ENCODE measurements around the gene MICALL2.

The MICALL2 gene

GRCh38 chr7:1415389-1415990 lies 43.8 kb downstream of the MICALL2 start:
- DNase-seq (ENCODE audit: low read depth), result no peak

DNA sequence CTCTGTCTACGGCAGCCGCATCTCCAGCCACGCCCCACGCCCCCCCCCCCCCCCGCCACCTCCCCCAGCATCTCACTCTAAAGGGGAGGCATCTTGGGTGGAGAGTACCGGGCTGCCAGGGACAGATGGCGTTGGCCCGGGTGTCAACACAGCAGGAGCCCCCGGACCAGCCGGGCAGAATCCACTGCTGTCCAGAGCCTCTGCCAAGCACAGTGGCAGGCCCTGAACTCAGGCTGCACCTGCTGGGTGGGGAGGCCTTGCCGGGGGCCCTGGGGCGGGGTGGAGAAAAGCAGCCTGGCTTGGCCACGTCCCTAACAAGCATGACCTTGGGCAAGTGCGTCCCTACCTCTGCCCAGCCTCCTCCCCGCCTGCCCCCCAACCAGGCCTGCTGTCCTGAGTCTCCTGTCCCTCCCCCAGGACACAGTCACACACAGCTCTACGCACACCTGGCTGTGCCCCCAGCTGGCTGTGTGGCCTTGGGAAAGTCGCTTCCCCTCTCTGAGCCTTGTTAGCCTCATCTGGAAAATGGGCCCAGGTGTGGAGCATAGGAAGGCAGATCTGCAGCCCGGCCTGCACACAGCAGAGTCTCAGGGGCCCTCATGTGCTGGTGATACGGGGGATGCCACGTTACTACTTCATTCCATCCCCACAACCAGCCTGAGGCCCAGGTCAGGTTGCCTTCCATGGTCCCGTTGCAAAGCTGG lies 45.2 kb downstream of the MICALL2 start:
- DNase-seq (ENCODE audit: low read depth), result no peak

GRCh38 chr7:1412322-1413261 lies 46.7 kb downstream of the MICALL2 start:
- peak; percentile 90 for DNase-seq (ENCODE audit: low read depth)

DNA sequence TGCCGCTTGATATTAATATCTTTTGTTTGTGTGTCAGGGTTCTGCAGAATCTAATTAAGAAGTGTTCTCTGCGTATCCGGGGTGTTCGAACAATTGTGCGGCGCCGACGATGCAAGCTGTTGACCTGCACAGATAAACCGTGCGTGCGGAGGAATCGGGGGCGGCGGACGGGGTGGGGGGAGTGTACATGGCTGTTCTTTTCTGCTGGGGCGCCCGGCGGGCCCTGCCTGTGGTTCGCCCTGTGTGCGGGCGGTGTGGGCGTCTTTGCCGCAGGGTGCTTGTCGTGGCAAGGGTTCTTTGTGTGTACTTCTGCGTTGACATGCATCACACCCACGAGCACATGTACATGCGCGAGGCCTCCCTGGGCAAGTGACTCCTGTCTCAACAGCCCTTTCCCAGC lies 47.9 kb downstream of the MICALL2 start:
- no peak for DNase-seq (ENCODE audit: low read depth)

DNA sequence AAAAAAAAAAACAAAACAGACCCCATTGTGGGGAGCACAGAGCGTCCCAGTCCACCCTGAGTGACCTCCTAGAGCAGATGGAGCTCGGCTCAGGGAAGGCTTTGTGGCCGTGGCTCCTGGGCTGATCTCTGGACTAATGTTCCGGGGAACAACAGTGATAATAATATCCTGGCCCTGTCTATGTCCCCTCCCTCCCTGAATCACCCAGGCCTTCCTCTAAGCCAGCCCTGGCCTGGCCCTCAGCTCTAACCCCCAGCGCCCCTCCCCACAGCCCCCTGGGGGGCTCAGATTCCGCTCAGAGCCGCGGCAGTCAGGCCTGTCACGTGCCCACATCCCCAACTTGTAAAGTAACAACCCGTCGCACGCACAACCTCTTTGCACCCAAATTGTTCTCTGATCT lies 48.3 kb downstream of the MICALL2 start:
- no peak for DNase-seq (ENCODE audit: low read depth)

DNA sequence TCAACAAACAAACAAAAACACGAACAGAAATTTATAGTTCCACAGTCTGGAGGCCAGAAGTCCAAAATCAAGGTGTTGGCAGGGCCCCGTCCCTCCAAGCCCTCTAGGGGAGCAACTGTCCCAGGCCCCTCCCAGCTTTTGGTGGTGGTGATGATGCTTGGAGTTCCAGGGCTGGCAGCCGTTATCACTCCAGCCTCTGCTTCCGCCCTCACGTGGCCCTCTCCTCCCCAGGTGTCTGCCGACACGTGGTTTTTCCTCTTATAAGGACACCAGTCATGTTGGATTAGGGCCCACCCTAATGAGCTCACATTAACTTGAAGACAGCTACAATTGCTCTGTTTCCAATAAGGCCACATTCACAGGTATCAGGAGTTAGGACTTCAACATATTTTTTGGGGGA lies 49.7 kb downstream of the MICALL2 start:
- DNase-seq (ENCODE audit: low read depth), result no peak

GRCh38 chr7:1408466-1408865 lies 50.8 kb downstream of the MICALL2 start:
- DNase-seq (ENCODE audit: low read depth), result no peak

GRCh38 chr7:1407892-1408291 lies 51.4 kb downstream of the MICALL2 start:
- no peak for DNase-seq (ENCODE audit: low read depth)

DNA sequence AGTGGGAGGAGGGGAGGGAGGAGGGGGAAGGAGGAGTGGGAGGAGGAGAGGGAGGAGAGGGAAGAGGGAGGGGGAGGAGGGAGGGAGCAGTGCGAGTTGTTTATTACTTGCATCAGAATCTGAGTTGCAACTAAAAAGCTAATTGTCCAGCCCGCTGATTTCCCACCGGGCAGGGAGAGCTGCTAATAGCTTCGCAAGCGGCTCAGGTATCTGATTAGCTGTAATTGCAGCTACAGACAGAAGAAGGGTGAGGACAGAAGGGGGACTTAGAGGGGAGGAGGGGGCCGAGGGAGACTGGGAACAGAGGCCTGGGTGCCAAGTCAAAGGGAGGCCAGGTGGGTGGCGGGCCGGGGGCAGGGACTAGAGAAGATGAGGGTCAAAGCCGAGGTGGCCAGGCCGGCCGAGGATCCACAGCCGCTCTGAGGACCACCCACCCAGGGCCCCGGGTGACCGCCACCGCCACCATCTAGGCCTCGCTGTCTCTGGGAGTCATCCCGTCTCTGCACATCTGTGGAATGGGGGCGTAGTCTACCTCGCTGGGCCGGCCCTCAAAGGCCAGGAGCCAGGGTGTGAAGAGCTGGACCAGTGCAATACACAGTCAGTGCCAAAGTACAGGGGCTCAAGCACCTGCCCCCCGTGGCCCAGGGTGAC lies 54.2 kb downstream of the MICALL2 start:
- no peak for DNase-seq (ENCODE audit: low read depth)

GRCh38 chr7:1404460-1404809 lies 54.8 kb downstream of the MICALL2 start:
- DNase-seq (ENCODE audit: low read depth), result no peak

DNA sequence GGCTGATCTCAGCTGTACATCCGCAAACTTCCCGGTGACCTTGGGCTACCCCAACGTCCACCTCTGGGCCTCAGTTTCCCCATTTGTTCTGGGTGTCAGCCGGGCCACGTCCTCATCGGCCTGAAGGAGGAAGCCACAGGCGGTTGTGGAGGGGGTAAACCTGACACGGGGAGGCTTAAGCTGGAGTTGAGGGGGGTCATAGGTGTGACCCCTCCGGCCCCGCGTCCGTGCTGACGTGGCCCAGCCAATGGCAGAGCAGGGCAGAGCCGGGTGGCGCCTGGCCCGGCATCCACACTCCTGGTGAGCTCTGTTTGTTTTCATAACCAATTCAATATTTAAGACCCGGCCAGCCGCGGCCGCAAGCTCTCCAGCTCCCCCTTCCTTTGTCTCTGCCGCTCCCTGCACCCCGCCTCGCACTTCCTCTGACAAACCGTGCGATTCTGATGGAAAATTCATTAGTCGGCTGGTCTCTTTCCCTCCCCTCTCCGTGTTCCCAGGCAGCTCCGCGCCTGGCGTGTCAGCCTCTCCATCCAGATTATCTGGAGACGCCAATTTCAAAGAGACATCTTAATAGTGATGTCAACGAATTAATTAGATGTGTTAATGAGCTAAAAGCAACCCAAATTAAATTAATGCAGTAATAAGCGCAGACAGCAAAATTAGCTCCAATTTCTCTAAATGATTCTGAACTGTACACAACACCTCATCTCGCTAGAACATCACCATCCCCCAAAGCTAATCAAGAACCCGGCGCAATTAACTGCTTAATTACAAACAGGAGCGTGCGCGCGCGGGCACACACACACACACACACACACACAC lies 55.4 kb downstream of the MICALL2 start:
- DNase-seq (ENCODE audit: low read depth), result no peak

DNA sequence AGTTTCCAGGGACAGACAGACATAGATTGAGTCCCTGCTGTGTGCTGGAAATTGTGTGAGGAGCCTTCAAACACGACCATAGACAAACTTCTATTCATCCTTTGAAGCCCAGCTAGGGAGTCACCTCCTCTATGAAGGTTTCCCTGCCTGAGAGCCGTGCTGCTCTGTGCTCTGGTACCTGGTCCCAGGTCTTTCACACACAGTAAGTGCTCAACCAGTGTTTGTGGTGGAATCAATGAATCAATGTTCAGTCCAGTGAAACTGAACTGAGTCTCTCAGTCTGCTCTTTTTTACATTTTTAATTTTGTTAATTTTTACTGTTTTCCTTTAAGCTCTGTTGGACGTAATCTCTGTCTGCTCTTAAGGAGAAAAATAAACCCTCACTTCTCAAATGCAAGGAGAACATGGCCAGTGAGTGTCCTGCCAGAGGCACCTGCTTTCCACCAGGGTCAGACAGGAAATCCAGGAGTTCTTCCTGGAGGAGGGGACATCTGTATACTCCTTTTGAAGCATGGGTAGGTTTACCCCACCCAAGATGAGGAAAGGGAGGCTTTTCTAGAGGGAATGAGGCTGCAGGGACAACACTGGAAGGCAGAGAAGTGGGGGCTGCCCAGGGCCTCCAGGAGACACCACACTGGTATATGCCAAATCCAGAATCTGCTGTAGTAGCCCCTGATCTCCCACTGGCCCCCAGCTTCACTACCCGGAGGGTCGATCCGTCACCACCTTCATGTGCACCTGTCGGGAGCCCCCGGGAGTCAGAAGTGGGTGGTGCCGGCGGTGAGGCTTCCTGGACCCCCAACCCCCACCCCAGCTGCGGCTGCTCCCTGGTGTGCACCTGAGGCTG lies 56.3 kb downstream of the MICALL2 start:
- DNase-seq (ENCODE audit: low read depth), result no peak

DNA sequence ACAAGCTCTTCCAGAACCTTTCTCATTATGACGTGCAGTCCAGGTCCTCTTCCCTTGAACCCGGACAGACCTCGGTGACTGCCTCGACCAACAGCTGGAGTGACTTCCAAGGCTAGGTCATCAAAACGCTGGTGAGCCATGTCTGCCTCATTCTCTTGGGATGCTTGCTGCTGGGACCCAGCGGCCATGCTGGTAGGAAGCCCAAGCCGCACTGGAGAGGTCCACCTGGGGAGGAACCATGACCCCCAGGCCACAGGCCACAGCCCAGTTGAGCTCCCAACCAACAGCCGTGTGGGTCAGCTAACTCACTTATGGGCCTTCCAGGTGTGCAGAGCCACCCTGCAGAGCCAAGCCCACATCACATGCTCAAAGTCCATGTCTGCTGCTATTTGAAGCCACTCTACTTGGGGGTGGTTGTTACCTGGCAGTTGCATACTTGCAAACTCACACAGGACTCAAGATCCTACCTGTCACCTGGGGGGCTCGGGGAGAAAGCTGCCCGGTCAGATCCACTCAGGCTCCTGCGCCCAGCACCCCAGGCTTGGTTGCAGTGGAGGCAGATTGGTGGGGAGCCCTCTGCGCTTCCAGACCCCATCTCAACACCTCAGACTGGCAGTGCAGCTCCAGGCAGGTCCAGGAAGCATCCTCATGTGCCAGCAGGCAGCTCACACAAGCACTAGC lies 57.0 kb downstream of the MICALL2 start:
- no peak for DNase-seq (ENCODE audit: low read depth)

GRCh38 chr7:1401011-1401410 lies 58.3 kb downstream of the MICALL2 start:
- DNase-seq (ENCODE audit: low read depth), result no peak

DNA sequence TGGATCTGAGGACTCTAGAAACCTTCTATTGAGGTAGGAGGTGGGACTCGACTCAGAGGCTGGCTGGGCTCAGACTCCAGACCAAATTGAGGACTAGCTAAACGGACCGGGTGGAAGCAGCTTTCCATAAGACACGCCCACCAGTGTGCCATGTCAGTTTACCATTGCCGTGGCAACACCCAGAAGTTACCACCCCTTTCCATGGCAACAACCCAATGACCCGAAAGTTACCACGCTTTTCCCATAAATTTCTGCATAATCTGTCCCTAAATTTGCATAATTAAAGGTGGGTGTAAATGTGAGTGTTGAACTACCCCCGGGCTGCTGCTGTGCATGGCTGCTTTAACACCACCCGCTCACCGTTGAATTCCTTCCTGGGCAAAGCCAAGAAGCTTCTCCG lies 58.9 kb downstream of the MICALL2 start:
- no peak for DNase-seq (ENCODE audit: low read depth)

DNA sequence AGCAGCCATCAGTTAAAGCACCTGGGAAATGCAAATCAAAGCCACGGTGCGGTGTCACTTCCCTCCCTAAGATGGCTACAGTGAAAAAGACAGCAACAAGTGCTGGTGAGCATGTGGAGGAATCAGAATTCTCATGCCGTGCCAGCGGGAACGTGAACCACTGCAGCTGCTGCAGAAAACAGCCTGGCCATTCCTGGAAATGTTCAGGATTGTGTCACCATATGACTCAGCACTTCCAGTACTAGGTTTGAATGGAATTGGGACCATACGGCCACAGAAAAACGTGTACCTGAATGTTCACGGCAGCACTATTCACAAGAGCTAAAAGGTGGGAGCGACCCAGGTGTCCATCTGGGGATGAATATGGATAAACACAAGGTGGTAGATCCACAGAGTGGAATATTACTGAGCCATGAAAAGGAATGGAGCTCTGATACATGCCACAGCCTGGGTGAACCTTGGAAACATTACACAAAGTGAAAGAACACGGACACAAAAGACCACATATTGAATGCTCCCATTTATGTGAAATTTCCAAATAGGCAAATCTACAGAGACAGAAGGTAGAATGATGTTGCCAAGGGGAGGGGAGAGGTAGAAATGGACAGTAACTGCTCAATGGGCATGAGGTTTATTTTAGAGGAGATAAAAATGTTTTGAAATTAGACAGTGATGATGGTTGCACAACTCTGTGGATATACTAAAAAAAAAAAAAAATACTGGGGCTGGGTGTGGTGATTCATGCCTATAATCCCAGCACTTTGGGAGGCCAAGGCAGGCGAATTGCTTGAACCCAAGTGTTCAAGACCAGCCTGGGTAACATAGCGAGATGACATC lies 61.6 kb downstream of the MICALL2 start:
- no peak for DNase-seq (ENCODE audit: low read depth)

DNA sequence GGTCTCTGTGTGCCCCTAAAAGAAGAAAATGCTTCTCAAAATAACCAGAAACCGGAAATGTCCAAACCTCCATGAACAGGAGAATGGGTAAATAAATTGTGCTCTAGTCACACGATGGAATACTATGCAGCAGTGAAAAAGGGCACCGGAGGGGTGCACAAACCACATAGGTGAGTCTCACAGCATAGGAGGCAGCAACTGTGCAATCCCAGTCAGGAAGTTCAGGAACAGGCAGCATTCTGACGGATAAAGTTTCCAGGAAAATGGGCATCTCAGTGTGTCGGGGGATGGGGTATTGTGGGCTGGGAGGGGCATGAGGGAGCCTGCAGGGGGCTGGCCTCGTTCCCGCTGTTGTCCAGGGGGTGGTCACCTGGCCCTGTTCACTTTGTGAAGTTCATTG lies 63.1 kb downstream of the MICALL2 start:
- no peak for DNase-seq (ENCODE audit: low read depth)

DNA sequence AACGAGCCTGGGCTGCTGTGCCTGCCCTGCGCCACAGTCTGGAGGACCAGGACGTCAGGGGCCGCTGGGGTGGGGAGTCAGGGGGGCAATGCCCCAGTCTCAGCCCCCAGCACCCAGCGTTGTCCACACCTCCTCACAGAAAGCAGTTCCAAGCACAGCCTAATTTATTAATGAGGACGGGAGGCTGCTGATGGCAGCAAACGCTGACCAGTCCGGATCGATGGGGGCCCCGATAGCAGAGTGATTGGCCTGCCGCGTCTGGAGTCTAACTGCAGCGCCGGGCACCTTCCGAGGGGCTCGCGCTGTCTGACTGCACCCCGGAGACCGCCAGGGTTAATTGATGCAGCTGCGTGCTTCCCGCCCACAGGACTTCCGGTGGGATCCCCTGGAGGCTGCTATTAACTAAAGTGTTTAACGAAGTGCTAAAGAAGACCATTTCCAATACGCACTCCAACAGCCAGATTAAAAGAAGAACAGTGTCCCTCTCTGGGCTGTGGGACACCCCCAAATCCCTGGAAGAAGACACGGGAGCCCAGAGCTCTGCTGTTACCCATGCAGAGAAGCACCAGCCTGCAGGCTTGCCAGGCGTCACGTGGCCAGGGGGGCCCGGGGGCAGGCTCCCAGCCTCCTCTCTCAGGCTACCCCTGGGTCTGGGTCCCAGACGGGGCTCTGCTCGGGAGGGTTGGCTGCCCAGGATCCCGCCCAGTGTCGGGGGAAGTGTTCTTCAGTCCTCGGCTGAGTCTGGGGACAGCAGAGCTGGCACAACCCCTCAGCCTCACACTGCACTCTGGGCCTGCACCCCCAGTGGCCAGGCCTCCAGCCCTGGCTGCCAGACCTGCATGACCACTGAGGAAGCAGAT lies 63.8 kb downstream of the MICALL2 start:
- DNase-seq (ENCODE audit: low read depth), result no peak

All from activated T-cell treated with anti-CD3 and anti-CD28 coated beads for 1 hour (primary cell).